Activated CD4-positive, alpha-beta T cell treated with anti-CD3 and anti-CD28 coated beads, Interleukin-2, amount 10 ng/mL, durations not matched to agents 7 days and 5 days (primary cell): ENCODE results near the gene GTF2H3. TPM values are rescaled to one million over a fixed set of nuclear protein-coding genes. Genes with fewer than 3 reads are reported as not detected.

ENCODE experiments used
- CTCF ChIA-PET: fragments of 350-600 bp; sonication (Branson Sonifier 250); formaldehyde crosslinking; loops from one replicate; lab custom pipeline; 2021; ENCODE audit warnings: antibody characterized with exemption; lab: Charles Lee
- POLR2A ChIA-PET: fragments of 350-600 bp; sonication (Branson Sonifier 250); formaldehyde crosslinking; loops from one replicate; lab custom pipeline; 2021; ENCODE audit warnings: antibody characterized with exemption; lab: Charles Lee
- DNase-seq: peaks from one replicate; pipeline ENCODE4 v3.0.0-alpha.2; 2020
- H3K27ac Mint-ChIP-seq: one replicate; pipeline ENCODE4 v1.8.0; 2021; ENCODE audit warnings: mild to moderate bottlenecking, moderate library complexity, mixed read lengths
- H3K27me3 Mint-ChIP-seq: one replicate; pipeline ENCODE4 v1.8.0; 2021; ENCODE audit warnings: mixed read lengths
- H3K36me3 Mint-ChIP-seq: one replicate; pipeline ENCODE4 v1.8.0; 2021; ENCODE audit warnings: low read depth, mixed read lengths
- H3K4me1 Mint-ChIP-seq: one replicate; pipeline ENCODE4 v1.8.0; 2021; ENCODE audit warnings: mixed read lengths
- H3K4me3 Mint-ChIP-seq: one replicate; pipeline ENCODE4 v1.8.0; 2021; ENCODE audit warnings: mild to moderate bottlenecking, moderate library complexity, mixed read lengths
- H3K9me3 Mint-ChIP-seq: one replicate; pipeline ENCODE4 v1.8.0; 2021; ENCODE audit warnings: mixed read lengths
- total RNA-seq, 2 experiments: library from RNA; stranded (reverse); gene quantifications; one replicate each; pipeline ENCODE4 v1.2.3, GENCODE V29; 2021

GTF2H3 gene
- total RNA-seq, 2 experiments from 2014 or later = 46.7 to 47.8 TPM

DNA sequence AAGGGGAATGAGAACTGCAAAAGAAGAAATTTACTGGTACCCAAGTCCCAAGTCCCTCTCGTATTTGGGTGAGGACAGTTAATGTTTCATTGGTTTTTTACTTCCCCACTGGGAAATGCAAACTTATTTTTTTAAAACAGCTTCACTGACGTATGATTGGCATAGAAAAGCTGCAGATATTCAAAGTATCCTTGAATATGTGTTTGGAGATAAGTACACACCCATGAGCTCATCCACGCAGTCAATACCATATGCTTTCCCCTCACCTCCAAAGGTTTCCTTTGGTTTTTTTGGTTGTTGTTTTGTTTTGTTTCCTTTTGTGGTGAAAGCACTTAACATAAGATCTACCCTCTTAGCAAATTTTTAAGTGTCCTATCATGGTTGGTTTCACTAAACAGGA is 50.3 kb downstream of the GTF2H3 start:
- H3K4me1 Mint-ChIP-seq = peaks cover 5% of the 10 kb centered on the region
- H3K9me3 Mint-ChIP-seq = no peaks in the 10 kb centered on the region
- CTCF ChIA-PET = interaction anchor here (0.7 kb wide), 1 partner anchor 1139 kb away, joined by 5 read pairs; no protein-coding TSS in a partner anchor

DNA sequence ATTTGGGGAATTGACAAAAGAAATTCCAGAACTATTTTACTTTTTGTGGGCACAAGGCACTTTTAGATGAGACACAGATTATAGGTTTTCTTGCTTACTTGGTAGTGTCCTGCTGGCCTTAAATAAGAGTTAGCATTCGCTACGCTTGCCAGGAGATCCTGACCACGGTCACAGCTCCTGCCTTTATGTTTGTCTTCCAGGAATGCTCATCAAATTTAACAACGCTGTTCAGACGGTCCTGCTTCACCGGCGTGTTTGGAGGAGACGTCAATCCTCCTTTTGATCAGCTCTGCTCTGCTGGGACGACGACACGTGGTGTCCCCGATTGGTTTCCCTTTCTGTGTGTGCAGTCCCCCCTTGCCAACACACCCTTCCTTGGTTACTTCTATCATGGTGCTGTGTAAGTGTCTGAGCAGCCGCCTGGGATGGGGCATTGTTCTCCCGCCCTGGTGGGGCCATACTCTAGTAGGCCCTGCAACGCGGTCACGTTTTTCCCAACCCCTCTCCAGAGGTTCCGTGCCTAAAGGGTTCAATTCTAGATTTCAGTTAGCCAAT is 53.1 kb downstream of the GTF2H3 start:
- Mint-ChIP-seq H3K27me3 (no peaks in the 10 kb centered on the region), H3K4me3 (no peak overlapping the region), H3K9me3 (no peaks in the 10 kb centered on the region), H3K4me1 (peaks cover 5% of the 10 kb centered on the region), H3K36me3 (no peaks in the 10 kb centered on the region), H3K27ac (no peak overlapping the region)
- no peak for DNase-seq
- CTCF ChIA-PET = no interaction called here
- POLR2A ChIA-PET = no interaction called here

More for the DNA sequence above, 50.3 kb downstream of the GTF2H3 start:
- POLR2A ChIA-PET = no interaction called here
- H3K27me3 Mint-ChIP-seq = no peaks in the 10 kb centered on the region
- DNase-seq = no peak
- H3K36me3 Mint-ChIP-seq = peaks cover 3% of the 10 kb centered on the region
- no peak overlapping the region for H3K27ac Mint-ChIP-seq
- no peak overlapping the region for H3K4me3 Mint-ChIP-seq

DNA sequence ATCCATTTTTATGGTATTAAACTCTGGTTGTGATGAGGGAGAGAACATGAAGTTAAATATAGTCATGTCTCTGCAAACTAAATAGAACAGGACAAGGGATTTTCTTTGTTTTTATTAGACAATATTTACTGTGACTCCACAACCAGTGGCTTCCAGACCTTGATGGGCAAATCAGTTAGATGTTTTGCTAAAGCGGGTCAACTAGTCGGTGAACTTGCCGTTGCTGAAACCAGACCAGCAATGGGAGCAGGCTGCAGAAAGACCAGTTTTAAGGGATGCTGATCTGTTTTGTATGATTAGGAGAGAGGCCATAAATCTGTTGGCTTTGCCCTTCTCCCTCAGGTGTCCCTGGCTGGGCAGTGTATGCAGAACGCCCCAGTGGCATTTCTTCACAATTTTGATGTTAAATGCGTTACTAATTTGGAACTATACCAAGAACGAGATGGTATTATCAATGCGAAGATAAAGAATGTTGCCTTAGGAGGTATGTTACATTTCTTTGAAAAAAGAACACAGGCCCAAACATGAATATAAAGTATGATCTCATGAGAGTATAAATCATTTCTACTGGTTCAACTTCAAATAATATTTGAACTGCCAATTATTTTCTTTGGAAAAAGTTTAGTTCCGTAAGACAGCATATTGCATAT is 56.7 kb downstream of the GTF2H3 start:
- POLR2A ChIA-PET = no interaction called here
- CTCF ChIA-PET = no interaction called here
- no peak overlapping the region for H3K4me3 Mint-ChIP-seq
- no peaks in the 10 kb centered on the region for H3K9me3 Mint-ChIP-seq
- H3K27me3 Mint-ChIP-seq = no peaks in the 10 kb centered on the region
- H3K4me1 Mint-ChIP-seq = no peaks in the 10 kb centered on the region
- no peaks in the 10 kb centered on the region for H3K36me3 Mint-ChIP-seq
- no peak for DNase-seq
- H3K27ac Mint-ChIP-seq = no peak overlapping the region

DNA sequence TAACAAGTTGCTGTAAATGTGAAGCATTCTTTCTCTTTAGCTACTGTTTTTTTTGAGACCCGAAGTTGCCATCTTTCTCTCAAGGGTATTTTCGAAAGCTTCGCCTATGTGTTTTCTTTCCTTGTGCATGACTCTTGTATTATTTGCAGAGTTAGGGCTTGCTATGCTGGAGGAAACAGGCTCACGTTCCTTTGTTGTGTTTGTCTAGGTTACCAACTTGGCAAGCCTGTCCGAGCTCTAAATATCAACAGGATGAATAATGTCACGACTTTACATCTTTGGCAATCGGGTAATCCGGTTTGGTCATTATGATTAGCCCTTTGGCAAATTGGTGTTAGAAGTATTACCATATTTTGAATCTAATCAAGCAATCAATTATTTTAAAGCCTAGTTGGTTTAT is 62.6 kb downstream of the GTF2H3 start:
- H3K27ac Mint-ChIP-seq = no peak overlapping the region
- CTCF ChIA-PET = interaction anchor here (1.3 to 1.4 kb wide), 2 partner anchors 14 to 51 kb away, joined by 3 read pairs; no protein-coding TSS in a partner anchor
- no peaks in the 10 kb centered on the region for H3K9me3 Mint-ChIP-seq
- H3K4me3 Mint-ChIP-seq = no peak overlapping the region
- H3K36me3 Mint-ChIP-seq = peaks cover 4% of the 10 kb centered on the region
- no peak for DNase-seq
- POLR2A ChIA-PET = no interaction called here
- H3K4me1 Mint-ChIP-seq = peaks cover 6% of the 10 kb centered on the region
- H3K27me3 Mint-ChIP-seq = no peaks in the 10 kb centered on the region

DNA sequence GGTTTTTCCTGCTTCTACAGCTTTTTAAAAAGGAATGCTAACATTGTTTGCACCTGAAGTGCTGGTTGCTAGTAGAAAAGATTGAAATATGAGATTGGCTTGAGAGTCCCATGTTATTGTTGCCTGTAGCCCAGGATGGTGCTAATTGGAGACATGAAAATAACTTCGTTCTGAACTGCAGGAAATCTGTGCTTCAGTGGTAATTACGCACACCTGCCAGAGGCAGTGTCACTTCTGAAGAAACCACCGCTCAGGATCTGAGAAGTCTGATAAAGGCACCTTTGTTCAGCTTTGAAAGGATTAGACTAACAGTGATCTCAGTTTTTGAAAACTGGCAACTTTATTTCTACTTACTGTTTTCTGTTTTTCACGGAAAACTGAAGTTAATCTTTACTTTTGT is 63.0 kb downstream of the GTF2H3 start:
- H3K36me3 Mint-ChIP-seq = peaks cover 4% of the 10 kb centered on the region
- peaks cover 6% of the 10 kb centered on the region for H3K4me1 Mint-ChIP-seq
- no peaks in the 10 kb centered on the region for H3K27me3 Mint-ChIP-seq
- ChIA-PET CTCF (interaction anchor here (1.3 to 1.4 kb wide), 2 partner anchors 14 to 51 kb away, joined by 3 read pairs; no protein-coding TSS in a partner anchor), POLR2A (no interaction called here)
- no peak for DNase-seq
- no peak overlapping the region for H3K27ac Mint-ChIP-seq
- no peak overlapping the region for H3K4me3 Mint-ChIP-seq
- H3K9me3 Mint-ChIP-seq = no peaks in the 10 kb centered on the region

DNA sequence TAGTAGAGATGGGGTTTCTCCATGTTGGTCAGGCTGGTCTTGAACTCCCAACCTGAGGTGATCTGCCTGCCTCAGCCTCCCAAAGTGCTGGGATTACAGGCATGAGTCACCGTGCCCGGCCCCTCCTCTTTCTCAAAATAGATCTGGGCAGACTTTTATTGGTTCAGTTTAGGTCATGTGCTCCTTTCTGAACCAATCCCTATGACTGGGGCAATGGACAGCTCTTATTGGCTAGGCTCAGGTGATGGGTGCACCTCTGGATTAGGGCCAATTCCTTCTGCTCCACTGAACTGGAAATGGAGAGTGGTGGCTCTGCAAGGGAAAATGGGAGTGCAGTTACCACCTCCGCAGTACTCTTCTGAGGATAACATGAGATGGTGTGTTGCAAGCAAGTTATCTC is 72.3 kb downstream of the GTF2H3 start:
- Mint-ChIP-seq H3K4me3 (no peak overlapping the region), H3K9me3 (no peaks in the 10 kb centered on the region), H3K4me1 (peaks cover 2% of the 10 kb centered on the region), H3K27ac (no peak overlapping the region), H3K27me3 (no peaks in the 10 kb centered on the region), H3K36me3 (peaks cover 3% of the 10 kb centered on the region)
- DNase-seq = no peak
- ChIA-PET POLR2A (no interaction called here), CTCF (no interaction called here)

DNA sequence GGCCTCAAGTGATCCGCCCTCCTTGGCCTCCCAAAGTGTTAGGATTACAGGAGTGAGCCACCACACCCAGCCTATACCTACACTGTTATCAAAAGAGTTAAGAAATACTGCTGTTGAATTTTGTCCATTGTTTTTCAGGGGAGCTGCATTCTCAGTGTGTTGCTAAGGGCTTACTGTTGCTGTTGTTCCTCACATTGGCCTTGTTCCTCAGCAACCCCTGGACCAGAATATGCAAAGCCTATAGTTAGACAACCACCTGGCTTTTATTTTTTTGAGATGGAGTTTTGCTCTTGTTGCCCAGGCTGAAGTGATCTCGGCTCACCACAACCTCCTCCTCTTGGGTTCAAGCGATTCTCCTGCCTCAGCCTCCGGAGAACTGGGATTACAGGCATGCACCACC is 73.8 kb downstream of the GTF2H3 start:
- no peaks in the 10 kb centered on the region for H3K36me3 Mint-ChIP-seq
- no peaks in the 10 kb centered on the region for H3K27me3 Mint-ChIP-seq
- POLR2A ChIA-PET = no interaction called here
- no peak overlapping the region for H3K4me3 Mint-ChIP-seq
- H3K9me3 Mint-ChIP-seq = no peaks in the 10 kb centered on the region
- H3K4me1 Mint-ChIP-seq = peaks cover 11% of the 10 kb centered on the region
- CTCF ChIA-PET = no interaction called here
- no peak overlapping the region for H3K27ac Mint-ChIP-seq
- no peak for DNase-seq

Other genes starting within 250 kb of the GTF2H3 start
- gene KMT5A, start 249.7 kb upstream of the GTF2H3 start, total RNA-seq = 10 to 100 TPM; 73.6 to 85.3 TPM
- gene RILPL2, start 197.1 kb upstream of the GTF2H3 start, total RNA-seq = 1 to 10 TPM; 6.0 to 6.5 TPM
- gene SNRNP35, start 175.7 kb upstream of the GTF2H3 start, total RNA-seq = 10 to 100 TPM; 24.8 to 31.7 TPM
- under 1 TPM; 0.79 to 0.89 TPM for gene RILPL1, start 100.1 kb upstream of the GTF2H3 start, total RNA-seq
- 100 to 1,000 TPM; 138 to 168 TPM for gene TMED2, start 49.3 kb upstream of the GTF2H3 start, total RNA-seq
- gene DDX55, start 31.7 kb upstream of the GTF2H3 start, total RNA-seq = 10 to 100 TPM; 35.9 to 38.3 TPM
- gene EIF2B1, start 143 bp upstream of the GTF2H3 start, total RNA-seq = 10 to 100 TPM; 64.4 to 66.2 TPM
- 1 to 10 TPM; 4.0 to 4.7 TPM for gene TCTN2, start 37.3 kb downstream of the GTF2H3 start, total RNA-seq
- gene ATP6V0A2, start 78.5 kb downstream of the GTF2H3 start, total RNA-seq = 10 to 100 TPM; 43.2 to 46.4 TPM
- under 1 TPM; 0.12 to 0.17 TPM for gene DNAH10, start 128.5 kb downstream of the GTF2H3 start, total RNA-seq